Measurements from ENCODE around the gene XPR1. TPM values are rescaled to one million over a fixed set of nuclear protein-coding genes. Genes with fewer than 3 reads are reported as not detected.
"Not testable (repeated sequence)": the region's sequence is repeated elsewhere in the genome, so short reads cannot be mapped to it uniquely, and the experiment has no call there.

Gene XPR1
- total RNA-seq, 1 donor from 2014 or later: 147 TPM

- intact Hi-C loops (cut with DNase I): no loop called here
- no peak for DNase-seq (ENCODE audit: low spot score)
Measured at GRCh38 chr1:180796897-180797640, 165.2 kb downstream of the XPR1 start.

- intact Hi-C loops (cut with DNase I): no loop called here
- no peak for DNase-seq (ENCODE audit: low spot score)
Measured at GRCh38 chr1:180800945-180801344, 169.1 kb downstream of the XPR1 start.

GRCh38 chr1:180802813-180803212 lies 171.0 kb downstream of the XPR1 start:
- intact Hi-C loops (cut with DNase I): no loop called here
- no peak for DNase-seq (ENCODE audit: low spot score)

- intact Hi-C loops (cut with DNase I): no loop called here
- DNase-seq (ENCODE audit: low spot score): no peak
Measured at GRCh38 chr1:180805316-180805715, 173.5 kb downstream of the XPR1 start.

- intact Hi-C loops (cut with DNase I): no loop called here
- DNase-seq (ENCODE audit: low spot score): no peak
Measured at GRCh38 chr1:180811298-180811697, 179.5 kb downstream of the XPR1 start.

- no peak for DNase-seq (ENCODE audit: low spot score)
Measured at GRCh38 chr1:180811886-180812285, 180.1 kb downstream of the XPR1 start.

GRCh38 chr1:180814258-180814657 lies 182.4 kb downstream of the XPR1 start:
- no peak for DNase-seq (ENCODE audit: low spot score)
- intact Hi-C loops (cut with DNase I): no loop called here

More at GRCh38 chr1:180811886-180812285, 180.1 kb downstream of the XPR1 start:
- intact Hi-C loops (cut with DNase I): no loop called here

- no peak for DNase-seq (ENCODE audit: low spot score)
- intact Hi-C loops (cut with DNase I): no loop called here
Measured at GRCh38 chr1:180815188-180815587, 183.4 kb downstream of the XPR1 start.

- DNase-seq (ENCODE audit: low spot score): no peak
- intact Hi-C loops (cut with DNase I): no loop called here
Measured at GRCh38 chr1:180816132-180816531, 184.3 kb downstream of the XPR1 start.

GRCh38 chr1:180821970-180822369 lies 190.1 kb downstream of the XPR1 start:
- DNase-seq (ENCODE audit: low spot score): no peak
- intact Hi-C loops (cut with DNase I): no loop called here

GRCh38 chr1:180831507-180831906 lies 199.7 kb downstream of the XPR1 start:
- intact Hi-C loops (cut with DNase I); DNase-seq (ENCODE audit: low spot score): not testable (repeated sequence)

GRCh38 chr1:180833180-180833579 lies 201.4 kb downstream of the XPR1 start:
- DNase-seq (ENCODE audit: low spot score); intact Hi-C loops (cut with DNase I): not testable (repeated sequence)

- no peak for DNase-seq (ENCODE audit: low spot score)
- intact Hi-C loops (cut with DNase I): no loop called here
Measured at GRCh38 chr1:180836449-180836848, 204.6 kb downstream of the XPR1 start.

- intact Hi-C loops (cut with DNase I): no loop called here
- no peak for DNase-seq (ENCODE audit: low spot score)
Measured at GRCh38 chr1:180837020-180837419, 205.2 kb downstream of the XPR1 start.

GRCh38 chr1:180838535-180838934 lies 206.7 kb downstream of the XPR1 start:
- intact Hi-C loops (cut with DNase I): no loop called here

GRCh38 chr1:180839547-180839946 lies 207.7 kb downstream of the XPR1 start:
- DNase-seq (ENCODE audit: low spot score): no peak
- intact Hi-C loops (cut with DNase I): no loop called here

More at GRCh38 chr1:180838535-180838934, 206.7 kb downstream of the XPR1 start:
- no peak for DNase-seq (ENCODE audit: low spot score)

GRCh38 chr1:180841415-180841814 lies 209.6 kb downstream of the XPR1 start:
- intact Hi-C loops (cut with DNase I): no loop called here
- DNase-seq (ENCODE audit: low spot score): no peak

GRCh38 chr1:180842052-180842451 lies 210.2 kb downstream of the XPR1 start:
- intact Hi-C loops (cut with DNase I): no loop called here
- no peak for DNase-seq (ENCODE audit: low spot score)

- intact Hi-C loops (cut with DNase I): no loop called here
- no peak for DNase-seq (ENCODE audit: low spot score)
Measured at GRCh38 chr1:180842491-180843275, 210.9 kb downstream of the XPR1 start.

- DNase-seq (ENCODE audit: low spot score): no peak
- intact Hi-C loops (cut with DNase I): loop anchor here (2.0 kb wide), 1 partner anchor 41 kb away; no protein-coding TSS in a partner anchor
Measured at GRCh38 chr1:180845352-180845751, 213.5 kb downstream of the XPR1 start.

GRCh38 chr1:180848191-180848590 lies 216.4 kb downstream of the XPR1 start:
- intact Hi-C loops (cut with DNase I): no loop called here
- no peak for DNase-seq (ENCODE audit: low spot score)

Measured in cardiac septum (tissue), 1 donor.